ENCODE measurements around the gene FNDC3B.

Gene FNDC3B

GRCh38 chr3:172447611-172448579, 408.5 kb downstream of the FNDC3B start, which contains the start of gene GHSR:
GHSR (minus strand) TSS chr3:172448456; CDS start chr3:172448413, 43 bp downstream.
- DNase-seq (ENCODE audit: insufficient read length, low spot score) = no peak
- no peak for FAIRE-seq
- TF ChIP-seq POLR2A (IDR thresholded peaks at IDR 0.05; ENCODE audit: low read depth, low read length) = no peak

- DNase-seq (ENCODE audit: insufficient read length, low spot score) (no peak), FAIRE-seq (no peak)
- TF ChIP-seq POLR2A (IDR thresholded peaks at IDR 0.05; ENCODE audit: low read depth, low read length) = no peak
These were observed 409.5 kb downstream of the FNDC3B start for GRCh38 chr3:172448661-172449465.

- no peak for FAIRE-seq
- no peak for TF ChIP-seq POLR2A (IDR thresholded peaks at IDR 0.05; ENCODE audit: low read depth, low read length)
- DNase-seq (ENCODE audit: insufficient read length, low spot score) = no peak
These were observed 410.2 kb downstream of the FNDC3B start for GRCh38 chr3:172449466-172450149.

Data from H54 (cell line).